ENCODE data around the gene IGFL1.
"Not testable (repeated sequence)": the region's sequence is repeated elsewhere in the genome, so short reads cannot be mapped to it uniquely, and the experiment has no call there.

IGFL1 gene

DNA sequence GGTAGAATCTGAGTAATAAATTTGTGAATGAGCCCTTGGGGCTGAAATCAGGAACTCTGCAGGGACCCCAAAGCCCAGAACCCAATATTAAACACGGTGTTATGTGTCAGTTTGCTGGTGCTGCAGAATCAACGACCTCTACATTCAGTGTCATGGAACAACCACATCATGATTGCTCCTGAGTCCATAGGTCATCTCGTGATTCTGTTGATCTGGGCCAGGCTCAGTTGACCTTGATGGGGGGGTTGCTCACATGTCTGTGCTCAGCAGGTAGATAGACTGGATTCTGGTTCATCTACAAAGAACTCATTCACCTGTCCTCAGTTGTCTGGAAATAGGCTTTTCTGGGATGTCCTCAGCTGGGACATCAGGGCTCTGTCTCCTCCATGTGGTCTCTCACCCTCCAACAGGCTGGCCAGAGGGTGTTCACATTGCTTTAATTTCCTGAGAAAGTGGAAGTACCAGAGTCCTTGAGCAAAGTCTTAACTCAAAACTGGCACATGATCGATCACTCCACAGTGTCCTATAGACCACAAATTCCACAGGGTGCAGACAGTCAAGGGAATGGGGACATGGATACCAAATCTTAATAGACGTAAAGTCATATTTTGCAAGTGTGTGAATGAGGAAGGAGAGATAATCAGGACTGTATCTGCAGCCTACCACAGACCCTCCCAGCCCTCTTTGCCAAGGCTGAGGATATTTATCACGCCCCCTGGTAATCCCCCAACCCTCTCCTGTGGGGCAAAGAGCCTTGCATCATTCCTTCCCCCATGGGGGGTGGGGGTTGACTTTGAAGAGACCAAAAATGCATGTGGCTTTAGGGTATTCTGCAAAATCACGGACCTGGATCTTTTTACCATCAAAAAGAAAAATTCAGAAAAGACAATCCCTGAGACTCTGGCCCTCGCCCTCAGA, 39.3 kb upstream of the IGFL1 start:
- H3K27ac ChIP-seq (replicated peaks; ENCODE audit: low read length): no peak overlapping the region
- peaks cover 0 to 46% (median 0%) of the 10 kb centered on the region in 3 experiments for H3K27me3 ChIP-seq (ENCODE audit: control insufficient read depth in 3 of 3, insufficient read depth in 3 of 3, low read depth in 1 of 3, low read length in 3 of 3)
- no peak overlapping the region for H3K4ac ChIP-seq (ENCODE audit: low read length)
- H4K8ac ChIP-seq (ENCODE audit: low read depth, low read length): no peak overlapping the region
- no peaks in the 10 kb centered on the region for H3K79me1 ChIP-seq (ENCODE audit: low read depth, low read length)
- H2BK12ac ChIP-seq (ENCODE audit: low read length): no peak overlapping the region
- no peaks in the 10 kb centered on the region for H3K9me3 ChIP-seq (replicated peaks in 1 of 2; ENCODE audit: control insufficient read depth in 2 of 2, insufficient read depth in 1 of 2, low read depth in 1 of 2, low read length in 2 of 2)
- no peak overlapping the region for H2AFZ ChIP-seq (ENCODE audit: low read length)
- no peak overlapping the region for H3K4me3 ChIP-seq (ENCODE audit: low read length in 2 of 2)
- peak overlapping the region; percentile 8 for H2AK5ac ChIP-seq (ENCODE audit: low read depth, low read length)
- H3K36me3 ChIP-seq (replicated peaks in 1 of 2; ENCODE audit: control insufficient read depth in 2 of 2, insufficient read depth in 2 of 2, low read length in 2 of 2): no peaks in the 10 kb centered on the region
- no peak overlapping the region for H2BK120ac ChIP-seq (ENCODE audit: low read depth, low read length)
- no peak overlapping the region for H3K23ac ChIP-seq (ENCODE audit: low read depth, low read length, poor library complexity)
- H4K91ac ChIP-seq (ENCODE audit: low read depth, low read length, poor library complexity): no peak overlapping the region
- DNase-seq (ENCODE audit: low spot score): no peak
- whole genome bisulfite sequencing, 2 donors (ENCODE audit: extremely low coverage in 2 of 2, insufficient read length in 2 of 2, insufficient replicate concordance in 1 of 2): no CpG with 5 or more reads among the region's 8 CpGs
- no peak overlapping the region for H2BK15ac ChIP-seq (ENCODE audit: low read length)
- H3K18ac ChIP-seq (ENCODE audit: low read length): no peak overlapping the region
- no peak overlapping the region for H2BK5ac ChIP-seq (ENCODE audit: low read length)
- H3K4me2 ChIP-seq (ENCODE audit: insufficient read depth, low read length, poor library complexity, severe bottlenecking): no peak overlapping the region
- H3K14ac ChIP-seq (ENCODE audit: low read length): no peak overlapping the region
- peaks cover 2 to 7% of the 10 kb centered on the region in 2 donors for H3K4me1 ChIP-seq (ENCODE audit: control insufficient read depth in 2 of 2, insufficient read depth in 1 of 2, low read depth in 1 of 2, low read length in 2 of 2)
- H3K9ac ChIP-seq (ENCODE audit: low read depth, low read length, poor library complexity): no peak overlapping the region

- Histone ChIP-seq H3K27me3 (ENCODE audit: control insufficient read depth in 3 of 3, insufficient read depth in 3 of 3, low read depth in 1 of 3, low read length in 3 of 3) (peaks cover 0 to 49% (median 0%) of the 10 kb centered on the region in 3 experiments), H4K8ac (ENCODE audit: low read depth, low read length) (no peak overlapping the region), H3K36me3 (replicated peaks in 1 of 2; ENCODE audit: control insufficient read depth in 2 of 2, insufficient read depth in 2 of 2, low read length in 2 of 2) (no peaks in the 10 kb centered on the region), H3K9ac (ENCODE audit: low read depth, low read length, poor library complexity) (no peak overlapping the region), H3K27ac (replicated peaks; ENCODE audit: low read length) (no peak overlapping the region), H2AFZ (ENCODE audit: low read length) (no peak overlapping the region), H3K23ac (ENCODE audit: low read depth, low read length, poor library complexity) (no peak overlapping the region), H3K4me1 (ENCODE audit: control insufficient read depth in 2 of 2, insufficient read depth in 1 of 2, low read depth in 1 of 2, low read length in 2 of 2) (peaks cover under 1 to 7% of the 10 kb centered on the region in 2 donors), H2BK5ac (ENCODE audit: low read length) (no peak overlapping the region), H2BK15ac (ENCODE audit: low read length) (no peak overlapping the region), H3K18ac (ENCODE audit: low read length) (no peak overlapping the region), H3K4me2 (ENCODE audit: insufficient read depth, low read length, poor library complexity, severe bottlenecking) (no peak overlapping the region), H2AK5ac (ENCODE audit: low read depth, low read length) (no peak overlapping the region), H3K79me1 (ENCODE audit: low read depth, low read length) (no peaks in the 10 kb centered on the region), H2BK120ac (ENCODE audit: low read depth, low read length) (no peak overlapping the region), H3K4ac (ENCODE audit: low read length) (no peak overlapping the region), H3K14ac (ENCODE audit: low read length) (no peak overlapping the region), H3K4me3 (ENCODE audit: low read length in 2 of 2) (no peak overlapping the region), H3K9me3 (replicated peaks in 1 of 2; ENCODE audit: control insufficient read depth in 2 of 2, insufficient read depth in 1 of 2, low read depth in 1 of 2, low read length in 2 of 2) (no peaks in the 10 kb centered on the region), H2BK12ac (ENCODE audit: low read length) (no peak overlapping the region), H4K91ac (ENCODE audit: low read depth, low read length, poor library complexity) (no peak overlapping the region)
- WGBS, 2 donors (ENCODE audit: extremely low coverage in 2 of 2, insufficient read length in 2 of 2, insufficient replicate concordance in 1 of 2): no CpG with 5 or more reads among the region's 4 CpGs
- no peak for DNase-seq (ENCODE audit: low spot score)
Observed at GRCh38 chr19:46191356-46191755, 38.2 kb upstream of the IGFL1 start.

GRCh38 chr19:46191972-46192371, 37.6 kb upstream of the IGFL1 start:
- H3K18ac ChIP-seq (ENCODE audit: low read length): peak overlapping the region; percentile 59
- no peak for DNase-seq (ENCODE audit: low spot score)
- WGBS, 2 donors (ENCODE audit: extremely low coverage in 2 of 2, insufficient read length in 2 of 2, insufficient replicate concordance in 1 of 2): no CpG with 5 or more reads among the region's 3 CpGs
- H2AFZ ChIP-seq (ENCODE audit: low read length): no peak overlapping the region
- peaks cover 0 to 3% of the 10 kb centered on the region in 2 donors for H3K4me1 ChIP-seq (ENCODE audit: control insufficient read depth in 2 of 2, insufficient read depth in 1 of 2, low read depth in 1 of 2, low read length in 2 of 2)
- no peak overlapping the region for H3K14ac ChIP-seq (ENCODE audit: low read length)
- H3K4ac ChIP-seq (ENCODE audit: low read length): no peak overlapping the region
- no peak overlapping the region for H2BK12ac ChIP-seq (ENCODE audit: low read length)
- H2BK5ac ChIP-seq (ENCODE audit: low read length): no peak overlapping the region
- H2AK5ac ChIP-seq (ENCODE audit: low read depth, low read length): no peak overlapping the region
- no peak overlapping the region for H3K9ac ChIP-seq (ENCODE audit: low read depth, low read length, poor library complexity)
- no peak overlapping the region for H2BK15ac ChIP-seq (ENCODE audit: low read length)
- H3K9me3 ChIP-seq (replicated peaks in 1 of 2; ENCODE audit: control insufficient read depth in 2 of 2, insufficient read depth in 1 of 2, low read depth in 1 of 2, low read length in 2 of 2): no peaks in the 10 kb centered on the region
- peaks cover 0 to 49% (median 0%) of the 10 kb centered on the region in 3 experiments for H3K27me3 ChIP-seq (ENCODE audit: control insufficient read depth in 3 of 3, insufficient read depth in 3 of 3, low read depth in 1 of 3, low read length in 3 of 3)
- H3K4me3 ChIP-seq (ENCODE audit: low read length in 2 of 2): no peak overlapping the region
- no peak overlapping the region for H4K8ac ChIP-seq (ENCODE audit: low read depth, low read length)
- no peak overlapping the region for H3K27ac ChIP-seq (replicated peaks; ENCODE audit: low read length)
- H3K36me3 ChIP-seq (replicated peaks in 1 of 2; ENCODE audit: control insufficient read depth in 2 of 2, insufficient read depth in 2 of 2, low read length in 2 of 2): no peaks in the 10 kb centered on the region
- no peak overlapping the region for H2BK120ac ChIP-seq (ENCODE audit: low read depth, low read length)
- no peaks in the 10 kb centered on the region for H3K79me1 ChIP-seq (ENCODE audit: low read depth, low read length)
- H3K23ac ChIP-seq (ENCODE audit: low read depth, low read length, poor library complexity): no peak overlapping the region
- H4K91ac ChIP-seq (ENCODE audit: low read depth, low read length, poor library complexity): no peak overlapping the region
- H3K4me2 ChIP-seq (ENCODE audit: insufficient read depth, low read length, poor library complexity, severe bottlenecking): no peak overlapping the region

DNA sequence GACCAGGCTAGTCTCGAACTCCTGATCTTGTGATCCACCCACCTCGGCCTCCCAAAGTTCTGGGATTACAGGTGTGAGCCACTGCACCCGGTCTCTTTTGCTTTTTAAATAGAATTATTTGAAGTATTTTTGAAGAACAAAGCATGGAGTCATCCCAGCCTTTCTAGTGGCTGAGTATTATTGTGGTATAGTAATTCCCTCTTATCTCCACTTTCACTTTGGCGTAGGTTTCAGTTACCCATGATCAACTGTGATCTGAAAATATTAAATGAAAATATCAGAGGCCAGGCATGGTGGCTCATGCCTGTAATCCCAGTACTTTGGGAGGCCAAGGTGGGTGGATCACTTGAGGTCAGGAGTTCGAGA, 36.9 kb upstream of the IGFL1 start:
- not testable (repeated sequence) for H3K14ac ChIP-seq (ENCODE audit: low read length); H4K91ac ChIP-seq (ENCODE audit: low read depth, low read length, poor library complexity); H4K8ac ChIP-seq (ENCODE audit: low read depth, low read length); H2BK12ac ChIP-seq (ENCODE audit: low read length); H2AK5ac ChIP-seq (ENCODE audit: low read depth, low read length); H3K4me1 ChIP-seq (ENCODE audit: control insufficient read depth in 2 of 2, insufficient read depth in 1 of 2, low read depth in 1 of 2, low read length in 2 of 2); H3K4me3 ChIP-seq (ENCODE audit: low read length in 2 of 2); H3K79me1 ChIP-seq (ENCODE audit: low read depth, low read length); H3K36me3 ChIP-seq (replicated peaks in 1 of 2; ENCODE audit: control insufficient read depth in 2 of 2, insufficient read depth in 2 of 2, low read length in 2 of 2); H3K9me3 ChIP-seq (replicated peaks in 1 of 2; ENCODE audit: control insufficient read depth in 2 of 2, insufficient read depth in 1 of 2, low read depth in 1 of 2, low read length in 2 of 2); H2BK15ac ChIP-seq (ENCODE audit: low read length); H3K9ac ChIP-seq (ENCODE audit: low read depth, low read length, poor library complexity); H3K4me2 ChIP-seq (ENCODE audit: insufficient read depth, low read length, poor library complexity, severe bottlenecking); H3K27ac ChIP-seq (replicated peaks; ENCODE audit: low read length); H3K23ac ChIP-seq (ENCODE audit: low read depth, low read length, poor library complexity); H3K18ac ChIP-seq (ENCODE audit: low read length); H2BK120ac ChIP-seq (ENCODE audit: low read depth, low read length); H2BK5ac ChIP-seq (ENCODE audit: low read length); H3K4ac ChIP-seq (ENCODE audit: low read length); H2AFZ ChIP-seq (ENCODE audit: low read length); DNase-seq (ENCODE audit: low spot score)
- no CpG with 5 or more reads among the region's 5 CpGs for WGBS, 2 donors (ENCODE audit: extremely low coverage in 2 of 2, insufficient read length in 2 of 2, insufficient replicate concordance in 1 of 2)
- H3K27me3 ChIP-seq (ENCODE audit: control insufficient read depth in 3 of 3, insufficient read depth in 3 of 3, low read depth in 1 of 3, low read length in 3 of 3): peaks cover 0 to 54% (median 0%) of the 10 kb centered on the region in 3 experiments

Data from neuronal stem cell (in vitro differentiated cells).